K562 (cell line): ENCODE results near the gene PTGIS.

Experiments
- ATF1 ChIP-seq, 2 experiments: fragments of 450-650 bp in 1 of 2; IDR thresholded peaks; 2 replicates each; pipeline ENCODE4 v1.6.1; 2016; ENCODE audit warnings: missing compliant biosample characterization in 1 of 2, missing genetic modification characterization in 1 of 2
- BACH1 ChIP-seq: fragments of 200-800 bp; sonication (Bioruptor generic); IDR thresholded peaks from 2 replicates; pipeline ENCODE4 v1.6.1; 2016; ENCODE audit warnings: missing genetic modification characterization, missing compliant biosample characterization
- CEBPB ChIP-seq: fragments of 450-650 bp; IDR thresholded peaks from 2 replicates; pipeline ENCODE4 v1.6.1; 2016; ENCODE audit warnings: missing genetic modification characterization, missing compliant biosample characterization
- CHD4 ChIP-seq: fragments of 200-600 bp; sonication (generic); IDR thresholded peaks from 3 replicates; pipeline ENCODE4 v1.6.1; 2012; ENCODE audit warnings: low read depth, mild to moderate bottlenecking, mixed read lengths, low read length, inconsistent platforms; ENCODE audit not compliant: insufficient read depth, insufficient replicate concordance, poor library complexity, severe bottlenecking
- CTCF ChIP-seq, 3 experiments: IDR thresholded peaks in 2 of 3; conservative IDR thresholded peaks in 1 of 3; 2 replicates each; pipeline ENCODE4 v1.5.1; 2011 to 2012; ENCODE audit warnings: low read length in 3 of 3, mild to moderate bottlenecking in 3 of 3, control low read depth in 2 of 3, improper control_type of control experiment in 1 of 3, inconsistent platforms in 1 of 3, low read depth in 1 of 3, mixed read lengths in 1 of 3, moderate library complexity in 1 of 3; ENCODE audit not compliant: insufficient read depth in 2 of 3
- ELK1 ChIP-seq: sonication (generic); formaldehyde crosslinking; IDR thresholded peaks from 2 replicates; pipeline ENCODE4 v1.8.1; 2022; ENCODE audit warnings: missing genetic modification reagents
- GABPB1 ChIP-seq: sonication (generic); formaldehyde crosslinking; IDR thresholded peaks from 2 replicates; pipeline ENCODE4 v1.8.0; 2022; ENCODE audit warnings: mild to moderate bottlenecking, missing genetic modification reagents
- MXI1 ChIP-seq: IDR thresholded peaks from 2 replicates; pipeline ENCODE4 v1.6.1; 2011; ENCODE audit warnings: low read depth, mild to moderate bottlenecking, improper control_type of control experiment, low read length
- NRF1 ChIP-seq, 2 experiments: fragments of 450-650 bp; IDR thresholded peaks in 1 of 2; conservative IDR thresholded peaks in 1 of 2; 2 replicates each; pipeline ENCODE4 v1.6.1; 2014; ENCODE audit warnings: mild to moderate bottlenecking in 2 of 2
- SP1 ChIP-seq: sonication (generic); formaldehyde crosslinking; IDR thresholded peaks from 2 replicates; pipeline ENCODE4 v1.8.1; 2022; ENCODE audit warnings: mild to moderate bottlenecking, missing genetic modification reagents
- SP2 ChIP-seq: IDR thresholded peaks from 2 replicates; pipeline ENCODE4 v1.6.1; 2011; ENCODE audit warnings: mild to moderate bottlenecking, low read depth, low read length, moderate library complexity; ENCODE audit not compliant: poor library complexity, severe bottlenecking; ENCODE audit errors: extremely low read depth
- TF ChIP-seq, protein P1 (sequence below), 2 experiments: fragments of 450-650 bp; formaldehyde crosslinking in 1 of 2; IDR thresholded peaks; 2 replicates each; pipeline versions ENCODE4 v1.4.0 to v1.6.1; 2014 to 2020; ENCODE audit warnings: mild to moderate bottlenecking in 2 of 2, borderline replicate concordance in 1 of 2, low read depth in 1 of 2

DNA sequence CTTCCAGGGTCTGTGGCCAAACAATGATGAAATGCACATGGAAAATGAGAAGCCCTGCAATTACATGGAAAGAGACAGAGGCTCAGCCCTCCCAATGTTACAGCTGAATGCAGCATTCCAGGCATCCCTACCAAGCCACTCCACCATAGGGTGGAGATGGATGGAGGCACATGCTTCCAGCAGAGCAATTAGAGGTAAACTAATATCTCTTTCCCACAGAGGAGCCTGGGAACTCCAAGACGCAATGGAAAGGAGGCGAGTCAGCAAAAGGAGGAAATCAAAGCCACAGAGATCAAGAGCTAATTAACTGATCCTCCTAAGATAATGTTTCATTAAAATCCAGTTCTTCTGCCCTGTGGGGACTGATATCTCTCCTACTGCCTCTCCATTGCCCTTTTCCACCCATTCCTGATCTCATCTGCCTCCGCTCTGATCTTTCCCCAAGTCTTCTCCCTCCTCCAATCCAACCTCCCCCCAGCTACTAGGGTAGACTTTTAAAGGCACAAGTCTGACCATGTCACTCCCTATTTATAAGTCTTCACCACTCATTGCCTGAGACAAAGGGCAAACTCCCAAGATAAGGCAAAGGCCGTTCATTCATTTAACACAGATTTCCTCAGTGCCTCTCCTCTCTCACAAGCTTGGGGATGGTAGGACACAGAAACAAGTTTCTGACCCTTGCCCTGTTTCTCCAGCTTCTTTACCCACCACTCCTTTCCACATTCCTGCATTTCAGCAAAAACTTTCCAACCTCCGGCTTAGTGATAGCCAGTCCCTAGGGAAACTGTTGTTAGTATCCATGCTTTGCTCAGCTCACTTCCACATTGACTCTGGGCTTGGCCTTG is 71.2 kb downstream of the PTGIS start:
- no peak for TF ChIP-seq NRF1 (conservative IDR thresholded peaks at IDR 0.05 in 1 of 2, IDR thresholded peaks at IDR 0.05 in 1 of 2)
- TF ChIP-seq SP1 (CRISPR knock-in tag): no peak
- TF ChIP-seq SP2: no peak
- TF ChIP-seq CTCF (IDR thresholded peaks at IDR 0.05 in 2 of 3, conservative IDR thresholded peaks at IDR 0.05 in 1 of 3; ENCODE audit: insufficient read depth in 2 of 3, low read depth in 1 of 3, low read length in 3 of 3): no peak
- TF ChIP-seq, protein P1, sequence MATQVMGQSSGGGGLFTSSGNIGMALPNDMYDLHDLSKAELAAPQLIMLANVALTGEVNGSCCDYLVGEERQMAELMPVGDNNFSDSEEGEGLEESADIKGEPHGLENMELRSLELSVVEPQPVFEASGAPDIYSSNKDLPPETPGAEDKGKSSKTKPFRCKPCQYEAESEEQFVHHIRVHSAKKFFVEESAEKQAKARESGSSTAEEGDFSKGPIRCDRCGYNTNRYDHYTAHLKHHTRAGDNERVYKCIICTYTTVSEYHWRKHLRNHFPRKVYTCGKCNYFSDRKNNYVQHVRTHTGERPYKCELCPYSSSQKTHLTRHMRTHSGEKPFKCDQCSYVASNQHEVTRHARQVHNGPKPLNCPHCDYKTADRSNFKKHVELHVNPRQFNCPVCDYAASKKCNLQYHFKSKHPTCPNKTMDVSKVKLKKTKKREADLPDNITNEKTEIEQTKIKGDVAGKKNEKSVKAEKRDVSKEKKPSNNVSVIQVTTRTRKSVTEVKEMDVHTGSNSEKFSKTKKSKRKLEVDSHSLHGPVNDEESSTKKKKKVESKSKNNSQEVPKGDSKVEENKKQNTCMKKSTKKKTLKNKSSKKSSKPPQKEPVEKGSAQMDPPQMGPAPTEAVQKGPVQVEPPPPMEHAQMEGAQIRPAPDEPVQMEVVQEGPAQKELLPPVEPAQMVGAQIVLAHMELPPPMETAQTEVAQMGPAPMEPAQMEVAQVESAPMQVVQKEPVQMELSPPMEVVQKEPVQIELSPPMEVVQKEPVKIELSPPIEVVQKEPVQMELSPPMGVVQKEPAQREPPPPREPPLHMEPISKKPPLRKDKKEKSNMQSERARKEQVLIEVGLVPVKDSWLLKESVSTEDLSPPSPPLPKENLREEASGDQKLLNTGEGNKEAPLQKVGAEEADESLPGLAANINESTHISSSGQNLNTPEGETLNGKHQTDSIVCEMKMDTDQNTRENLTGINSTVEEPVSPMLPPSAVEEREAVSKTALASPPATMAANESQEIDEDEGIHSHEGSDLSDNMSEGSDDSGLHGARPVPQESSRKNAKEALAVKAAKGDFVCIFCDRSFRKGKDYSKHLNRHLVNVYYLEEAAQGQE (IDR thresholded peaks at IDR 0.05; ENCODE audit: borderline replicate concordance): no peak
- TF ChIP-seq, protein P1 (CRISPR knock-in tag; IDR thresholded peaks at IDR 0.05; ENCODE audit: low read depth): no peak
- no peak for TF ChIP-seq CEBPB (tag)
- TF ChIP-seq ATF1 (CRISPR knock-in tag; IDR thresholded peaks at IDR 0.05): no peak
- TF ChIP-seq ATF1 (tag; IDR thresholded peaks at IDR 0.05): no peak
- no peak for TF ChIP-seq ELK1
- TF ChIP-seq MXI1: no peak
- no peak for TF ChIP-seq BACH1 (tag)
- TF ChIP-seq CHD4: no peak
- no peak for TF ChIP-seq GABPB1 (CRISPR knock-in tag)
